AG04450 (cell line): ENCODE data around the gene KCNH8. TPM values are rescaled to one million over a fixed set of nuclear protein-coding genes. Genes with fewer than 3 reads are reported as not detected.

Experiments used
- CTCF ChIA-PET: fragments of 300-600, 350-600 bp; formaldehyde crosslinking; extraction: SDS; loops from one replicate; lab custom pipeline; 2022; ENCODE audit warnings: antibody characterized with exemption, inconsistent platforms; lab: Charles Lee
- POLR2A ChIA-PET: fragments of 350-600 bp; formaldehyde crosslinking; extraction: SDS; loops from one replicate; lab custom pipeline; 2021; ENCODE audit warnings: antibody characterized with exemption, inconsistent platforms; lab: Yijun Ruan, JAX
- DNase-seq: peaks from one replicate; pipeline ENCODE4 v3.0.0-alpha.2; 2011; ENCODE audit warnings: low read depth, low spot score
- H3K27ac ChIP-seq: one replicate; pipeline ENCODE4 v1.5.1; 2012; ENCODE audit warnings: low read depth, low read length, control low read depth
- H3K27me3 ChIP-seq: one replicate; pipeline ENCODE4 v1.6.0; 2012; ENCODE audit warnings: low read length; ENCODE audit not compliant: control insufficient read depth, insufficient read depth
- H3K4me3 ChIP-seq: 2 replicates; pipeline ENCODE4 v1.5.1; 2011; ENCODE audit warnings: mild to moderate bottlenecking, low read depth, low read length, control low read depth
- H3K9me3 ChIP-seq: 2 replicates; pipeline ENCODE4 v1.5.1; 2012; ENCODE audit warnings: low read length; ENCODE audit not compliant: control insufficient read depth, insufficient read depth
- polyA plus RNA-seq: library from polyadenylated mRNA; depleted of rRNA; stranded (reverse); fragments of >200 nt; gene quantifications from 2 replicates; pipeline ENCODE4 v1.2.3, GENCODE V29; 2011
- TF ChIP-seq, protein P1 (sequence below): IDR thresholded peaks from 2 replicates; pipeline ENCODE4 v1.5.1; 2011; ENCODE audit warnings: low read depth, low read length, control low read depth, inconsistent platforms

Gene KCNH8
- polyA plus RNA-seq, 1 experiment: not detected

DNA sequence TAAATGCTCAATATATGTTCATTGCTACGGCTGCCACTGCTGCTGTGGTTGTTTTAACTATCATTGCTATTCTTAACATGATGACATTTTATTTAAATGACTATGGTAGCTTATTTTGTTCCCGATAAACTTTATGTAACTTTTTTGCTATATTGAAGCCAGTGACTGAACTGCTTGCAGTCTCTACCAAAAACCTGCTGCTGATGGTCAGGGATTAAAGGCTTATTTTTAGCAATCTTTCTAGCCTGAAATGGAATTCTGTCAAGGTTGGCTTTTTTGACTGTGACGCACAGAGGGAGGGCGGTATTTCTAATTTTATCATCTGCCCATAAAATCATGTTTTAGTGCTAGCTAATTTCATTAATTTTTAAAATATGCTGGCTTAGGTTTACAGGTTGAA lies 271.8 kb downstream of the KCNH8 start:
- TF ChIP-seq, protein P1, sequence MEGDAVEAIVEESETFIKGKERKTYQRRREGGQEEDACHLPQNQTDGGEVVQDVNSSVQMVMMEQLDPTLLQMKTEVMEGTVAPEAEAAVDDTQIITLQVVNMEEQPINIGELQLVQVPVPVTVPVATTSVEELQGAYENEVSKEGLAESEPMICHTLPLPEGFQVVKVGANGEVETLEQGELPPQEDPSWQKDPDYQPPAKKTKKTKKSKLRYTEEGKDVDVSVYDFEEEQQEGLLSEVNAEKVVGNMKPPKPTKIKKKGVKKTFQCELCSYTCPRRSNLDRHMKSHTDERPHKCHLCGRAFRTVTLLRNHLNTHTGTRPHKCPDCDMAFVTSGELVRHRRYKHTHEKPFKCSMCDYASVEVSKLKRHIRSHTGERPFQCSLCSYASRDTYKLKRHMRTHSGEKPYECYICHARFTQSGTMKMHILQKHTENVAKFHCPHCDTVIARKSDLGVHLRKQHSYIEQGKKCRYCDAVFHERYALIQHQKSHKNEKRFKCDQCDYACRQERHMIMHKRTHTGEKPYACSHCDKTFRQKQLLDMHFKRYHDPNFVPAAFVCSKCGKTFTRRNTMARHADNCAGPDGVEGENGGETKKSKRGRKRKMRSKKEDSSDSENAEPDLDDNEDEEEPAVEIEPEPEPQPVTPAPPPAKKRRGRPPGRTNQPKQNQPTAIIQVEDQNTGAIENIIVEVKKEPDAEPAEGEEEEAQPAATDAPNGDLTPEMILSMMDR: no peak
- ChIA-PET POLR2A (no interaction called here), CTCF (no interaction called here)
- Histone ChIP-seq H3K9me3 (peaks cover 3% of the 10 kb centered on the region; the same call in 1 of the 2 replicates), H3K4me3 (no peak overlapping the region), H3K27me3 (no peaks in the 10 kb centered on the region), H3K27ac (no peak overlapping the region)
- DNase-seq: no peak

DNA sequence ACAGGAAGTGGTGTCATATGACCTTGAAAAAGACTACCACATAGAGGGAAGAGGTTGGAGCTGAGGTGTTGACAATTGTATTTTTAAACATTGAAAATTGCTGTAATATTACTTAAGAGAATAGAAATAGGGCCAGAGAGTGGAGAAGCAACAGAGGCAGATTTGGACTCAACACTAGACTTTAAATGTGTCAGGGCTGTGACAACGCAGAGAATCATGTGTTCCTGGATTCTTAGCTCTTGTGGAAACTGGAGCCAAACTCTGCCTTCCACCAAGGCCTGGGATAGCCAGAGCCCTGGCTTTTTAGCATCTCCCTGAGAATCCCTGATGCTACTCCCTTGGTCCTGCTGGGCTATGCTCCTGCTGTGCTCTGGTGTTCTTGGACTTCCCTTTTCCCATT lies 277.5 kb downstream of the KCNH8 start:
- ChIA-PET POLR2A (no interaction called here), CTCF (no interaction called here)
- TF ChIP-seq, protein P1: no peak
- no peak for DNase-seq
- Histone ChIP-seq H3K27ac (no peak overlapping the region), H3K27me3 (no peaks in the 10 kb centered on the region), H3K9me3 (peaks cover 7% of the 10 kb centered on the region), H3K4me3 (no peak overlapping the region)

DNA sequence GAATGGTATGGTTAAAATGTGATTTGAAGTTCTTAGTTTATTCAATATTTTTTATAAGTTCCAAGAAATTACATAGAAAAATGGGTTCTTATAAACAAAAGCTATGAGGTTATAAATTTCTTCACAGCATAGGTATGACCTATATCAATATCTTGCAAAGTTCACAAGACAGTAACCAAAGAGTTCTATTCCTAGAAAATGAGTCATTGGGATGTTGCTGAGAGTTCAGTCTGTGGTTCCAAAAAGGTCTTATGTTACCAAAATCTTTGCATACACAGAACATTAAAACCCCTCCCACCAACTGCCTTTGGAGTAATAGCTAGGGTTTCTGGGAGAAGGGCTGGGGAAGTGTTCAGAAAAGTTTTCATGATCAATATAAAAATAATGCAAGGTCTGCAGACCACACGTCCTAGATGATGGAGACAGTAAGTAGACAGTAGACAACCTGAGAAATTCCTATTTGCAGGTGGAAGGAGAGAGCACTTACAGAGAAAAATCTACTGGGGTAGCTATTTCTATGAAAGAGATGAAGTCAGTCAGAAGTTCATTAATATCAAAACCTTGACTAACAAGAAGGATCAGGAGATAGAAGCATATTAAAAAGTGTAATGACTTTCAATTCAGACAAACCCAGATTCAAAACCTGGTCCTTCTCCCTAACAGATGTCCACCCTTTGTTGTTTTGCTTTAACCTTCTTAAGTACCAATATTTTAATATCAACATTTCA lies 279.3 kb downstream of the KCNH8 start:
- peaks cover 7% of the 10 kb centered on the region for H3K9me3 ChIP-seq
- no peak overlapping the region for H3K27ac ChIP-seq
- no peak for DNase-seq
- no peak overlapping the region for H3K4me3 ChIP-seq
- POLR2A ChIA-PET: no interaction called here
- TF ChIP-seq, protein P1: no peak
- H3K27me3 ChIP-seq: no peaks in the 10 kb centered on the region
- CTCF ChIA-PET: no interaction called here

DNA sequence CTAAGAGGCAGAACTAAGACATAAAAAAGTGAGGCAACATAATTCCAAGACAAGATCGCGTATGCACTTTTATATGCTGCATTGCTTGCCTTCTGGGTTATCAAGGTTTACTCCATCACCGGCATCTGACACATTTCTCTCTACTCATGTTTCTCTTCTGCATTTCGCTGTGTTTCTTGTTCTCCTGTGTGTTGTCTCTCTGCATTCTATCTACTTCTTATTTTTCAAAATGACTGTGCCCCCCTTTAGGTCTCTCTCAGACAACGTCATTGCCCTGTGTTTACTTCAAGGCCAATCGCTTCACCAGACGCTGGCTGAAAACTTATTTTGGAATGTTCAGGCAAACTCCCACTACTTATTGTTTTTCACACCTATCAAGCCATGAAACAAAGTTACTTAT lies 280.4 kb downstream of the KCNH8 start:
- H3K27ac ChIP-seq: no peak overlapping the region
- DNase-seq: no peak
- TF ChIP-seq, protein P1: no peak
- no peaks in the 10 kb centered on the region for H3K27me3 ChIP-seq
- ChIA-PET CTCF (no interaction called here), POLR2A (no interaction called here)
- peaks cover 7% of the 10 kb centered on the region for H3K9me3 ChIP-seq
- no peak overlapping the region for H3K4me3 ChIP-seq

DNA sequence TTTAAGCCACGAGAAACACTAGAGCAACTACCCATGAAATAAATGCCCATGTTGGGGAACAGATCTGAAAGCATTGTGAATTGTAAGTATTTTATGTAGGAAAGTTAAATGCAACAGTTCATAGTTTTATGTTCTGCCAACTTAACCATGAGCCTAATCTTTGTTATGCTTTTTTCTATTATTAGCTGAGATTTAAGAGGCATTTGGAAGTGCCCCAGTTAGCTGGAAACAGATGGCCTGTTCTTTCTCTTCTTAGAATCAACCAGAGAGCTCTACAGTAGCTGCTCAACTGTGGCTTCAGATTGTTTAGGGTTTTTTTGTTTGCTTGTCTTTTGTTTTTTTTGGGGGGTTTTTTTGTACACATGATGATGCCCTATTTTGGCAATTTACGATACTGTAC lies 284.4 kb downstream of the KCNH8 start:
- TF ChIP-seq, protein P1: no peak
- H3K9me3 ChIP-seq: peaks cover 8% of the 10 kb centered on the region
- H3K27ac ChIP-seq: no peak overlapping the region
- H3K27me3 ChIP-seq: no peaks in the 10 kb centered on the region
- H3K4me3 ChIP-seq: no peak overlapping the region
- POLR2A ChIA-PET: no interaction called here
- DNase-seq: no peak
- CTCF ChIA-PET: no interaction called here
